GM12878 (cell line): ENCODE measurements around the gene ASTN1. TPM values are rescaled to one million over a fixed set of nuclear protein-coding genes. Genes with fewer than 3 reads are reported as not detected.

Source experiments
- ATAC-seq: fragments of 200-7000 bp; cut with Tn5 transposase; 3 replicates; pipeline ENCODE4 v1.9.1; 2020; ENCODE audit warnings: mild to moderate bottlenecking, moderate library complexity
- BruUV-seq: library from RNA; stranded (reverse); fragments of 400-500 nt; replicated peaks from 2 replicates; lab custom pipeline; 2021; lab: Mats Ljungman, UMichigan
- CTCF ChIA-PET: fragments of 300-600 bp; sonication (Branson Sonifier 250); formaldehyde crosslinking; extraction: SDS; loops from one replicate; lab custom pipeline; 2021; ENCODE audit warnings: inconsistent platforms; lab: Yijun Ruan, JAX
- POLR2A ChIA-PET: fragments of 350-600 bp; formaldehyde crosslinking; extraction: SDS; loops from one replicate; lab custom pipeline; 2021; ENCODE audit warnings: inconsistent platforms; lab: Charles Lee
- RAD21 ChIA-PET: fragments of 300-600 bp; sonication (Branson Sonifier 250); formaldehyde crosslinking; loops from one replicate; lab custom pipeline; 2023; ENCODE audit warnings: antibody characterized with exemption; ENCODE audit not compliant: unreplicated experiment; lab: Charles Lee
- SMC1A ChIA-PET: fragments of 300-600 bp; sonication (Branson Sonifier 250); formaldehyde crosslinking; loops from one replicate; lab custom pipeline; 2023; ENCODE audit not compliant: unreplicated experiment, uncharacterized antibody; lab: Charles Lee
- DNase-seq: peaks from one replicate; pipeline ENCODE4 v3.0.0-alpha.2; 2011; ENCODE audit warnings: low read depth, low spot score
- FAIRE-seq: peaks from 3 replicates; lab custom pipeline; 2011; peaks lifted over from hg19 to GRCh38; lab: Jason Lieb, UNC
- H2AFZ ChIP-seq: 2 replicates; pipeline ENCODE4 v1.6.0; 2011; ENCODE audit warnings: low read depth, low read length, control low read depth; ENCODE audit not compliant: control insufficient read depth
- H3K27ac ChIP-seq: 2 replicates; pipeline ENCODE4 v1.5.1; 2011; ENCODE audit warnings: control low read depth; ENCODE audit not compliant: control insufficient read depth, insufficient read depth
- H3K27me3 ChIP-seq, 2 experiments: replicated peaks in 1 of 2; 2 replicates each; pipeline versions ENCODE4 v1.6.0 to v1.6.1; 2011; ENCODE audit warnings: low read length in 1 of 2; ENCODE audit not compliant: control insufficient read depth in 2 of 2, insufficient read depth in 2 of 2
- H3K36me3 ChIP-seq, 2 experiments: 2 replicates each; pipeline ENCODE4 v1.5.1; 2011; ENCODE audit warnings: low read length in 1 of 2; ENCODE audit not compliant: control insufficient read depth in 2 of 2, insufficient read depth in 2 of 2
- H3K4me1 ChIP-seq: 2 replicates; pipeline ENCODE4 v1.6.1; 2011; ENCODE audit warnings: mild to moderate bottlenecking, low read length, moderate library complexity, mixed read lengths; ENCODE audit not compliant: control insufficient read depth, insufficient read depth
- H3K4me2 ChIP-seq: 2 replicates; pipeline ENCODE4 v1.6.0; 2011; ENCODE audit warnings: control low read depth; ENCODE audit not compliant: control insufficient read depth, insufficient read depth
- H3K4me3 ChIP-seq: fragments of 200-600 bp; sonication (generic); 2 replicates; pipeline ENCODE4 v1.5.1; 2016
- H3K79me2 ChIP-seq: 2 replicates; pipeline ENCODE4 v1.6.0; 2011; ENCODE audit warnings: low read length; ENCODE audit not compliant: control insufficient read depth, insufficient read depth
- H3K9ac ChIP-seq: 2 replicates; pipeline ENCODE4 v1.8.0; 2011; ENCODE audit warnings: low read length, control low read depth, mixed read lengths; ENCODE audit not compliant: control insufficient read depth, insufficient read depth
- H3K9me3 ChIP-seq: replicated peaks from 3 replicates; pipeline ENCODE4 v1.5.1; 2011; ENCODE audit warnings: mild to moderate bottlenecking, low read length; ENCODE audit not compliant: control insufficient read depth, insufficient read depth
- H4K20me1 ChIP-seq: 2 replicates; pipeline ENCODE4 v1.6.0; 2011; ENCODE audit not compliant: control insufficient read depth, insufficient read depth
- CEBPZ ChIP-seq: fragments of 150-350 bp; IDR thresholded peaks from 2 replicates; pipeline ENCODE4 v1.6.1; 2016; ENCODE audit warnings: low read depth, low read length
- CREB1 ChIP-seq: IDR thresholded peaks from 2 replicates; pipeline ENCODE4 v1.6.1; 2012; ENCODE audit warnings: low read depth, mild to moderate bottlenecking, inconsistent platforms
- HSF1 ChIP-seq: fragments of 150-350 bp; IDR thresholded peaks from 2 replicates; pipeline ENCODE4 v1.6.1; 2014; ENCODE audit warnings: mild to moderate bottlenecking, low read depth, low read length
- NBN ChIP-seq: fragments of 450-650 bp; IDR thresholded peaks from 2 replicates; pipeline ENCODE4 v1.6.1; 2016
- NFIC ChIP-seq: IDR thresholded peaks from 2 replicates; pipeline ENCODE4 v1.6.1; 2012; ENCODE audit warnings: low read depth, mild to moderate bottlenecking, inconsistent platforms, low read length, moderate library complexity
- NKRF ChIP-seq: fragments of 450-650 bp; conservative IDR thresholded peaks from 2 replicates; pipeline ENCODE4 v1.6.1; 2017; ENCODE audit warnings: mild to moderate bottlenecking, moderate library complexity
- RUNX3 ChIP-seq: IDR thresholded peaks from 2 replicates; pipeline ENCODE4 v1.6.1; 2012; ENCODE audit warnings: low read length, inconsistent platforms
- USF2 ChIP-seq: IDR thresholded peaks from 2 replicates; pipeline ENCODE4 v1.6.1; 2011; ENCODE audit warnings: low read depth, low read length, improper control_type of control experiment, borderline replicate concordance
- ZNF274 ChIP-seq: IDR thresholded peaks from one replicate; pipeline ENCODE4 v1.8.0; 2011; ENCODE audit not compliant: insufficient read length, insufficient read depth
- ZNF687 ChIP-seq: fragments of 450-650 bp; IDR thresholded peaks from 2 replicates; pipeline ENCODE4 v1.6.1; 2017; ENCODE audit warnings: mild to moderate bottlenecking, moderate library complexity
- WGBS: methylation state at CpG from one replicate; pipeline ENCODE4 v1.1.6; 2016; ENCODE audit warnings: low lambda C conversion rate; ENCODE audit not compliant: insufficient replicate concordance, insufficient coverage; ENCODE audit errors: missing lambda C conversion rate; 5-methylcytosine and 5-hydroxymethylcytosine counted together
- in situ Hi-C: fragments of 300-500 bp; cut with MboI; formaldehyde crosslinking; loops from 9 replicates; pipeline ENCODE4 v1.14.3; 2018; ENCODE audit warnings: mixed read lengths
- intact Hi-C: fragments of 100-400 bp; cut with micrococcal nuclease; formaldehyde crosslinking; loops from one replicate; pipeline ENCODE4 v1.14.2; 2022; ENCODE audit not compliant: unreplicated experiment
- polyA plus RNA-seq, 11 experiments: library from polyadenylated mRNA; depleted of rRNA in 4 of 11; unstranded in 6 of 11; stranded (reverse) in 5 of 11; fragments of >200 nt; fragmentation: Nextera tagmentation in 4 of 11; fragmentation: Illumina TruSeq in 1 of 11; extraction: Ambion mirVana in 4 of 11; extraction: Trizol in 1 of 11; gene quantifications; 1 replicate in 1 of 11; 2 replicates in 10 of 11; pipeline versions ENCODE4 v1.2.1 to v1.2.3, GENCODE V29; 2011 to 2016; ENCODE audit warnings: inconsistent platforms in 2 of 11, missing spikeins in 2 of 11, low read depth in 1 of 11
- total RNA-seq, 4 experiments: library from RNA; depleted of rRNA in 3 of 4; stranded (reverse); fragments of >200 nt in 3 of 4; fragmentation: Illumina TruSeq in 1 of 4; extraction: Trizol in 1 of 4; gene quantifications; 2 replicates each; pipeline versions ENCODE4 v1.2.1 to v1.2.3, GENCODE V29; 2013 to 2021

ASTN1 gene
- total and polyA plus RNA-seq, 10 of the 15 experiments (the other 5 are each of a cell fraction or from before 2014, with no cell fraction given) = 0.04 TPM; not detected in 9

DNA sequence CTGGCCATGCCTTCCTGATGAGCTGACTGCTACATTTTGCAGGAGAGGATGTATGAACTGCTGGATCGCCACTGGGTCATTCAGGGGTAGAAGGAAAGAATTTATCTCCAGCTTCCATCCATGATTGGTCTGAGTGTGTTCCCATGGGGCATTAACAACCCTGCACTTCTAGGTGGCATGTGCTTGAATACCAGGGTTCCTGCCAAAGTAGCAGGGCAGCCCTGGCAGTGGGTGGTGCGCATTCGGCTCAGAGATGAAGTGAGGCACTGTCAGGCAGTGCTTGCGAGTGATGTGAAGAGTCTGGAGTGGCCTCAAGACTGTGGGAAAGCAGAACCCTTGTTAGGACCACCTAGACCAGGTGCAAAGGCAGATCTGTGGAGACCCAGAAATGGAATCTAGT lies 294.9 kb downstream of the ASTN1 start (continued):
- no peak for TF ChIP-seq NKRF
- TF ChIP-seq NFIC = no peak
- TF ChIP-seq ZNF687 = no peak
- no peak for TF ChIP-seq NBN

- Histone ChIP-seq H3K4me2 (no peak overlapping the region), H3K27ac (no peak overlapping the region), H3K27me3 (no peaks in the 10 kb centered on the region), H3K9ac (no peak overlapping the region), H3K9me3 (no peaks in the 10 kb centered on the region), H4K20me1 (no peaks in the 10 kb centered on the region), H3K4me3 (no peak overlapping the region), H2AFZ (no peak overlapping the region), H3K79me2 (no peaks in the 10 kb centered on the region), H3K36me3 (no peaks in the 10 kb centered on the region), H3K4me1 (no peaks in the 10 kb centered on the region)
- ATAC-seq = no peak
- BruUV-seq = no TSS peak
- no peak for DNase-seq
- ChIA-PET SMC1A (no interaction called here), CTCF (no interaction called here), POLR2A (no interaction called here), RAD21 (no interaction called here)
- in situ Hi-C loops (no loop called here), intact Hi-C loops (no loop called here)
- WGBS = 0% methylated on average over 1 of the region's 1 CpG
- FAIRE-seq = no peak
- TF ChIP-seq USF2 (no peak), ZNF274 (no peak), RUNX3 (no peak), HSF1 (no peak), CREB1 (no peak), CEBPZ (no peak)
Measured at GRCh38 chr1:176866011-176866714, 298.3 kb downstream of the ASTN1 start.
